ENCODE measurements around the gene CYP2D6. TPM values are rescaled to one million over a fixed set of nuclear protein-coding genes. Genes with fewer than 3 reads are reported as not detected.
"Not testable (repeated sequence)": the region's sequence is repeated elsewhere in the genome, so short reads cannot be mapped to it uniquely, and the experiment has no call there.

The CYP2D6 gene
- 1 to 10 TPM; 2.8 to 3.1 TPM for total RNA-seq

DNA sequence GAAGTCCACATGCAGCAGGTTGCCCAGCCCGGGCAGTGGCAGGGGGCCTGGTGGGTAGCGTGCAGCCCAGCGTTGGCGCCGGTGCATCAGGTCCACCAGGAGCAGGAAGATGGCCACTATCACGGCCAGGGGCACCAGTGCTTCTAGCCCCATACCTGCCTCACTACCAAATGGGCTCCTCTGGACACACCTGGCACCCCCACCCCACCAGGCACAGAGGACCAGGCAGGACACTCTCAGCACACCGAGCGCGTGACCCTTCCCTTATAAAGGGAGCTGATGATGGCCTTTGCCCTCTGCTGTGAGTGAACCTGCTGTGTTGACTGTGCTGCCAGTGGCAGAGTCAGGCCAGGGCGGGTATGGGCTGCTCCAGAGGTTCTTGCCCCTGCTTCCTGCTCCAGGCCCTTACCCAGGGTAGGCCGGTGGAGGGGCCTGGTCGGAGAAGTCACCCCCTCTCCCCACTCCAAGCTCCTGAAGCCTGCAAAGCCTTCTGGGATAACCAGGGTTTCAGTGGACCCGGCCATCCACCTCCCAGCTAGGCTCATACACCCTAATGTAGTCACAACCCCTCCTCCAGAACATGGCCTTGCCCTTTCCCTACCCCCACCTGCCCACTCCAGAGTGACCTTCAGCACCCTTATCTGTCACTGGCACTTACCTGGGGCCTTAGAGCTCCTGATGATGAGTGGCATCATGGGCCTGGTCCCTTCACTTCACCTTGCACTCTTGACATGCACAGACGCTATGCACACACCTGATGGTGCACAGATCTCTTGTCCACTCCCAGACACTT lies at the start of gene CYP2D6:
CYP2D6 (minus strand) TSS at position 172 of the 793 bp plus-strand sequence; CDS start at position 153, 19 bp downstream.
- H3K4me3 Mint-ChIP-seq; CTCF ChIA-PET; H3K4me1 Mint-ChIP-seq; H3K9me3 Mint-ChIP-seq (ENCODE audit: low read depth); H3K27ac Mint-ChIP-seq; H3K36me3 Mint-ChIP-seq (ENCODE audit: low read depth); intact Hi-C loops (cut with DNase I, micrococcal nuclease); DNase-seq; H3K27me3 Mint-ChIP-seq; ATAC-seq: not testable (repeated sequence)
- POLR2A ChIA-PET, result interaction anchor here (0.7 kb wide), 1 partner anchor 90 kb away, joined by 15 read pairs; no protein-coding TSS in a partner anchor

DNA sequence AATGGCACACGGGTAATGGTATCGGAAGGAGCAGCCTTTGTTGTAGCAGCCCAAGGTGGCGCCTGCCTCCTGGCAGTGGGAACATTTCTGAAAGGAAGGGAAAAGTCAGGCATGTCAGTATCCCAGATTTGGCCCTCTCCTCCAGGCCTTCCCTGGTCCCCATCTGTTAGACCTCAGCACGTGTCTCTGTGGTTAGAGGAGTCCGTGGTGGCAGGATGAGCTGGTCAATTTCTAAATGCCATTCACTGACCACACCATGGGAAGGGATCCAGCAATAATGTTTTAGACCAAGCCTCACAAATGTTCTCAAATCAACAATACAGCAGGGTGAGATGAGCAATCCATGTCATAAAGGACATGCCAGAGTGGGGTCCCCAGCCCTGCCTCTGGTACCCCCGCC lies 49.0 kb upstream of the CYP2D6 start:
- peaks cover 2% of the 10 kb centered on the region for H3K9me3 Mint-ChIP-seq (ENCODE audit: low read depth)
- H3K4me3 Mint-ChIP-seq, result no peak overlapping the region
- intact Hi-C loops (cut with DNase I, micrococcal nuclease), result loop anchor here (1.0 to 5.0 kb wide), 5 partner anchors 38 to 263 kb away; partner anchors contain the start of gene NDUFA6 (in 1 of the 2)
- ATAC-seq, result no peak
- peaks cover 87% of the 10 kb centered on the region for H3K4me1 Mint-ChIP-seq
- no peak for DNase-seq
- no peaks in the 10 kb centered on the region for H3K27me3 Mint-ChIP-seq
- CTCF ChIA-PET, result interaction anchor here (0.6 kb wide), 1 partner anchor 491 kb away, joined by 5 read pairs; the partner anchor contains the start of gene SNU13
- H3K36me3 Mint-ChIP-seq (ENCODE audit: low read depth), result peaks cover 31% of the 10 kb centered on the region
- POLR2A ChIA-PET, result no interaction called here
- peak overlapping the region; percentile 80 for H3K27ac Mint-ChIP-seq

DNA sequence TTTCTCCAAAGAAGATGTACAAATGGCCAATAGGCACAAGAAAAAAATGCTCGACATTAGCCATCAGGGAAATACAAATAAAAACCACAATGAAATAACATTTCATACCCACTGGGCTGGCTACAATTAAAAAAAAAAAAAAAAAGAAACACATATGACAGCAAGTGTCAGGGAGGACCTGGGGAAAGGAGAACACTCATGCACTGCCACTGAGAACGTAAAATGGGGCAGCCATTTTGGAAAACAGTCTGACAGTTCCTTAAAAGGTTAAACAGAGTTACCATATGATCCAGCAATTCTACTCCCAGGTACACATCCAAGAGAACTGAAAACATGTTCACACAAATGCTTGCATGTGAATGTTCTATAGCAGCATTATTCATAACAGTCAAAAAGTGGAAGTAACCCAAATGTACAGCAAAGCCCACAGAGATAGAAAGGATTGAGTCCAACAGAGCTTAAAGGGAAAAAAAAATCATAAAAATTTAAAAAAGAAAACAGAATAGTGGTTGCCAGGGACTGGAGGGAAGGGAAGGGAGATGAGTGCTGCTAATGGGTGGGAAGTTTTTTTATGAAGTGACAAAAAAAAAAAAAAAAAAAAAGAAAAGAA lies 48.4 kb upstream of the CYP2D6 start:
- ATAC-seq (no peak), DNase-seq (no peak)
- Mint-ChIP-seq H3K4me3 (no peak overlapping the region), H3K4me1 (peaks cover 86% of the 10 kb centered on the region), H3K9me3 (ENCODE audit: low read depth) (peaks cover 2% of the 10 kb centered on the region), H3K36me3 (ENCODE audit: low read depth) (peaks cover 31% of the 10 kb centered on the region), H3K27me3 (no peaks in the 10 kb centered on the region), H3K27ac (peak overlapping the region; percentile 80)
- intact Hi-C loops (cut with DNase I, micrococcal nuclease), result no loop called here
- ChIA-PET CTCF (interaction anchor here (0.6 kb wide), 1 partner anchor 491 kb away, joined by 5 read pairs; the partner anchor contains the start of gene SNU13), POLR2A (interaction anchor here (0.8 kb wide), 1 partner anchor 89 kb away, joined by 3 read pairs; the partner anchor contains the start of gene NDUFA6)

DNA sequence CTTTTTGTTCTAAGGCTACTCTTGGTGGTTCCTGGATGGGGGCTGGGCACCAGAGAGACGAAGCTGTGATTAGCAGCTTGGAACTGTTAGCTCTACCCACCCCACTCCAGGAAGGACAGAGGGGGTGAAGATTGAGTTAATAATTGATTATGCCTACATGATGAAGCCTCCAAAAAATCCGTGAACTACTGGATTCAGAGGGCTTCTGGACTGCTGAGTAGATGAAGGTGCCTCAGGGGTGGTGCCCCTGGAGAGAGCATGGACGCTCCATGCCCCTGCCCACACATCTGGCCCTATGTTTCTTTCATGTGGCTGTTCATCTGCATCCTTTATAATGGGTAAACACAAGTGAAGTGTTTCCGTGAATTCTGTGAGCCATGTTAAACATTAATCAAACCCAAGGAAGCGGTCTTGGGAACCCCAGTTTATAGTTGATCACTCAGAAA lies 47.3 kb upstream of the CYP2D6 start:
- H3K36me3 Mint-ChIP-seq (ENCODE audit: low read depth), result peaks cover 31% of the 10 kb centered on the region
- H3K4me1 Mint-ChIP-seq, result peaks cover 84% of the 10 kb centered on the region
- peak overlapping the region; percentile 16 for H3K4me3 Mint-ChIP-seq
- ATAC-seq (no peak), DNase-seq (no peak)
- H3K27ac Mint-ChIP-seq, result peak overlapping the region; percentile 88
- POLR2A ChIA-PET, result interaction anchor here (0.6 kb wide), 1 partner anchor 217 kb away, joined by 3 read pairs; no protein-coding TSS in a partner anchor
- no peaks in the 10 kb centered on the region for H3K27me3 Mint-ChIP-seq
- peaks cover 2% of the 10 kb centered on the region for H3K9me3 Mint-ChIP-seq (ENCODE audit: low read depth)
- intact Hi-C loops (cut with DNase I, micrococcal nuclease), result no loop called here
- CTCF ChIA-PET, result interaction anchor here (0.7 to 1.0 kb wide), 3 partner anchors 9 to 292 kb away, joined by 3 read pairs; no protein-coding TSS in a partner anchor

DNA sequence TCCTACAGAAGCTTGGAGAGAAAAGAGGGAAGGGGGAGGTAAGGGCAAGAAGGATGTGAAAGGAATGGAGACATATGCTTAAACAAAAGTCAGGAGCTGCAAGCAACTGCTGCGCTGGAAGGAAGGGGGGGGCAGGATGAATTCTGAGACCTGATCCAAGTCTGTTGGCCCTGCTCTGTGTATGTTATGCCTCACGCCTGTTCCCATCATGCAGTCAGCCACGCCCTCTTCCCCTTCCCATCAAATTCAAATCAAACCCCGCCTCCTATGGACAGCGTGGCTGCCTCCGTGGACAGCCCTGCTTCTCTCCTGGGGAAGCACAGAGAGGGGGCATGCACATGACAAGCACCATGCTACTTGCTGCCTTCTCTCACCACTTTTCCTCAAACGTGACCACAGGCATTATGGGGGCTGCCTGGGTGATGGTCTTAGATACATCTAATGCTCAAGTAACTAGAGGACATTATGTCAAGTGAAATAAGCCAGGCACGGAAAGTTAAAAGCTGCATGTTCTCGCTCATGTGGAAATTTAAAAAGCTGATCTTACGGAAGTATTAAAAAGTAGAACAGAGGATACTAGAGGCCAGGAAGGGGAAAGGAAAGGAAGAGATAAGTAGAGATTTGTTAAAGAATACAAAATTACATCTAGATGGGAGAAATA lies 45.8 kb upstream of the CYP2D6 start:
- peaks cover 80% of the 10 kb centered on the region for H3K4me1 Mint-ChIP-seq
- CTCF ChIA-PET, result interaction anchor here (1.0 kb wide), 1 partner anchor 12 kb away, joined by 4 read pairs; no protein-coding TSS in a partner anchor

DNA sequence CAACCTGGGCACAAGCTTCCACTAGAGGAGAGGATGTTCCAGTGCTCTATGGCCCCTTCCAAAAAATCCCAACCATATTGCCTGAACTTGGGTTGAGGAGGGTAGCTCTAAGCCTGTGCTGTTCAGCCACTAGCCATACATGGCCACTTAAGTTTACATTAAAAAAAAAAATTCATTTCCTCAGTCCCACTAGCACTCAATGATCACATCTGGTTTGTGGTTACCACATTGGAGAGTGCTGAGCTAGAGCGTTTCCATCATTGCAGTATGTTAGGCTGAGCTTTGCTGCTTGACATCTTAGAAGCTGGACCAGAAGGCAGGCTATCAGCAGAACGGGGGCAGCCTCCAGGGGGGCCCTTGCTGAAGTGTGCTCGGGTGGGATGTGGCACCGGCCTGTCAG lies 43.5 kb upstream of the CYP2D6 start:
- Mint-ChIP-seq H3K4me1 (peaks cover 58% of the 10 kb centered on the region), H3K27ac (no peak overlapping the region), H3K27me3 (no peaks in the 10 kb centered on the region), H3K36me3 (ENCODE audit: low read depth) (peaks cover 29% of the 10 kb centered on the region), H3K4me3 (no peak overlapping the region), H3K9me3 (ENCODE audit: low read depth) (peaks cover 2% of the 10 kb centered on the region)
- ATAC-seq (peak; percentile 51), DNase-seq (no peak)
- ChIA-PET POLR2A (no interaction called here), CTCF (interaction anchor here (1.4 kb wide), 1 partner anchor 43 kb away, joined by 4 read pairs; no protein-coding TSS in a partner anchor)
- intact Hi-C loops (cut with DNase I, micrococcal nuclease), result no loop called here

More for the DNA sequence above, 45.8 kb upstream of the CYP2D6 start:
- intact Hi-C loops (cut with DNase I, micrococcal nuclease), result no loop called here
- Mint-ChIP-seq H3K27me3 (no peaks in the 10 kb centered on the region), H3K36me3 (ENCODE audit: low read depth) (peaks cover 31% of the 10 kb centered on the region), H3K27ac (peak overlapping the region; percentile 88), H3K4me3 (no peak overlapping the region), H3K9me3 (ENCODE audit: low read depth) (peaks cover 2% of the 10 kb centered on the region)
- POLR2A ChIA-PET, result no interaction called here
- DNase-seq, result no peak
- no peak for ATAC-seq

DNA sequence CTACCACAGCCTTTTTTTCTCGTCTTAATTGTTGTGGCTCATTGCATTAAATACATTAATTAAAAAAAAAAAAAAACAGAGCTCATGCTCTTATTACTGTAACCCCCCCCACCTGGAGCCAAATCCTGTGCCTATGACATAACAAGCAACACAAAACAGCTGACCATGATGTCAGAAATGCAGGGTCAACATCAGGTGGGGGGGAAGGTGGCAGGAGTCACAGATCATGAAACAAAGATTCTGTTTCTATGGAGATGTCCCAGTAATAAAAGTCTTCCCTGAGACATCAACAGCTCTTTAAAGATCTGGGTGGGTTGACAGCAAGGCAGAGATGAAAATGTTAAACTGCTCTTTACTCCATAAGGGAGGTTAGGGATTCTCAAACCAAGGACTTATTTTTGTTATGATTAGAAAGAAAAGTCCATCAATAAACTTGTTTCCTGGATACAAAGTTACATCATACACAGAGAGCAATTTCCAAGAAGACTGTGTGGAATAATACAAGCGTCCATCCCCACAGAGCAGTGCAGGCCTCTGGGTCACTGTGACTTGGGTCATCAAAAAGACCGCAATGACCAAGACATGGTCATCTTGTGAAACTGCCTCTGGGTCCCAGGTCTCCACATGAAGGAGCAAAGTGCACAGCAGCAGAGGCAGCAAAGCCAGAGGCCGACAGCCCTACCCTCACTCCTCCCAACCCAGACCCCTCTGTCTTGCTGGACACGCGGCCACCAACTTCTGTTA lies 42.7 kb upstream of the CYP2D6 start:
- ChIA-PET POLR2A (no interaction called here), CTCF (interaction anchor here (0.8 to 1.8 kb wide), 3 partner anchors 44 to 271 kb away, joined by 4 to 8 read pairs (median 4); no protein-coding TSS in a partner anchor)
- ATAC-seq (no peak), DNase-seq (no peak)
- H3K27me3 Mint-ChIP-seq, result no peaks in the 10 kb centered on the region
- peaks cover 2% of the 10 kb centered on the region for H3K9me3 Mint-ChIP-seq (ENCODE audit: low read depth)
- intact Hi-C loops (cut with DNase I, micrococcal nuclease), result no loop called here
- no peak overlapping the region for H3K4me3 Mint-ChIP-seq
- peaks cover 24% of the 10 kb centered on the region for H3K36me3 Mint-ChIP-seq (ENCODE audit: low read depth)
- peak overlapping the region; percentile 24 for H3K27ac Mint-ChIP-seq
- H3K4me1 Mint-ChIP-seq, result peaks cover 51% of the 10 kb centered on the region

DNA sequence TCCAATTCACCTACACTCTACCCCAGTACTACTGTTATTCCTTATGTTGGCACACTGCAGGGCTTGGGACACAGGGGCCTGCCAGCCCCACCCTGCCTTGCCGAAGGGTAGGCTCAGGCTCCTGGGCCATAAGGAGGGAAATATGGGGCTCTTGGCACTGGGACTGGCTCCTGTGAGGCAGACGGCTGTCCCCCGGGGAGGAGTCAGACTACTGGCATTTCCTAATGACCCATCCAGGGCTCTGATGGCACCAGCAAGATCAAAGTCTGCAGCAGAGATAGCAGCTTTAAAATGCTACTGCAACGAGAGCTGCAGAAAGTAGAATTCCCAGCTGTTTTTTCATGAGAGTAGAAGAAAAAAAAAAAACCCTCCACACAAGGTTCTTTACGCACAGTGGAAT lies 42.2 kb upstream of the CYP2D6 start:
- no peaks in the 10 kb centered on the region for H3K27me3 Mint-ChIP-seq
- H3K9me3 Mint-ChIP-seq (ENCODE audit: low read depth), result peaks cover 2% of the 10 kb centered on the region
- intact Hi-C loops (cut with DNase I, micrococcal nuclease), result no loop called here
- DNase-seq (no peak), ATAC-seq (no peak)
- ChIA-PET POLR2A (no interaction called here), CTCF (interaction anchor here (0.8 to 1.8 kb wide), 2 partner anchors 49 to 272 kb away, joined by 4 to 8 read pairs; no protein-coding TSS in a partner anchor)
- no peak overlapping the region for H3K27ac Mint-ChIP-seq
- H3K4me3 Mint-ChIP-seq, result no peak overlapping the region
- peaks cover 45% of the 10 kb centered on the region for H3K4me1 Mint-ChIP-seq
- H3K36me3 Mint-ChIP-seq (ENCODE audit: low read depth), result peaks cover 18% of the 10 kb centered on the region

DNA sequence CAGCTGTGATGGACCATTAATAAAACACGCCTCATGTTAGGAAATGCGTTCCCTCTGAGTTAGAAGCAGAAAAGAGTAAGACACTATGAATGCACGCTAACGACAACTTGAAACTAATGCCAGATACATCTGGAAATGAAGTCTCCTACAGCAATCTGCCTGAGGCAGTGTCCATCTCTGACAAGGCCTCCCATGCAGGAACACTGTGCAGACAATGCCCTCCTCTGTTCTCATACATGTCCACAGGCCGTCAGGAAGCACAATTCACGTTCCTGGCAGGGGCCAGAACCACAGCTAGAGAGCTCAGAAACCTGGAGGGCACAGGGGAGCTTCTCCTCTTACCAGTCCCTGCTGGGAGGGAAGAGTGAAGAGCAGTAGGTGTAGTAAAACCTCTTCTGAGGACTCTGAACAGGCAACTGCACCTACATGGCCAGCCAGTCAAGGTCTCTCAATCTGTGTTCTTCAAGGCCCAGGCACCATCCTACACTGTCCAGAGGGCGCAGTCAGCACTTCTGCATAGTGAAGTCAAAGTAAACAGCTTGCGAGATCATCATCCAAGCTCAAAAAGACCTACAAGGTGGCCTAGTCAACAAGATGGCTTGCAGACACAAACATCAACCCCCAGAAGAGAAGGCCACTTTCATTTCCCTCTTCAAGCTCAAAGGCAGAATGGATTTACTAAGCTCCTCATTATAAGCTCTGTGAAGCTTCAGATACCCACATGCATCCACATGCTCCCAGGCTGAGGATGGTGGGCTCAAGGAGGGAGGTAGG lies 41.5 kb upstream of the CYP2D6 start:
- intact Hi-C loops (cut with DNase I, micrococcal nuclease), result no loop called here
- ChIA-PET POLR2A (interaction anchor here (0.5 kb wide), 1 partner anchor 466 kb away, joined by 3 read pairs; no protein-coding TSS in a partner anchor), CTCF (interaction anchor here (0.6 to 1.8 kb wide), 2 partner anchors 266 to 272 kb away, joined by 3 to 8 read pairs; no protein-coding TSS in a partner anchor)
- DNase-seq, result no peak
- no peak for ATAC-seq
- H3K27ac Mint-ChIP-seq, result no peak overlapping the region
- peaks cover 39% of the 10 kb centered on the region for H3K4me1 Mint-ChIP-seq
- peaks cover 13% of the 10 kb centered on the region for H3K36me3 Mint-ChIP-seq (ENCODE audit: low read depth)
- H3K27me3 Mint-ChIP-seq, result no peaks in the 10 kb centered on the region
- no peak overlapping the region for H3K4me3 Mint-ChIP-seq
- peaks cover 2% of the 10 kb centered on the region for H3K9me3 Mint-ChIP-seq (ENCODE audit: low read depth)

DNA sequence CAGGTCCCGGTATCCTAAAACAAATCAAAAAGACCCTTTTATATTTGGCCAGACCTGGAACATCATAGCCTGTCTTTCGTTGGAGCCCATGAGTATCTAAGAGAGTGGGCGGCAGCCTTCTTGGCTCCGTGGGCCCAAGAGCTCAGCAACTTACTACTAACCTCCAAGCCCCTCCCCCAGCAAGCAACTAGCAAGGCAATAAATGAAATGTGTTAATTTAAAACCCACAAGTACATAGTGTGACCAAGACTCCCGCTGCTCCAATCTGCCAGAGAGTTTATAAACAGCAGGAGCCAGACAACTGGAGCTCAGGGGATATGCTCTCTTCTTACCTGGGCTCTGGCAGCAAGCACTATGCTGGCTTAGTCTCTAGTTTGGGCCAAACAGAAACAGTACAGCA lies 40.8 kb upstream of the CYP2D6 start:
- intact Hi-C loops (cut with DNase I, micrococcal nuclease), result no loop called here
- ATAC-seq (no peak), DNase-seq (no peak)
- Mint-ChIP-seq H3K4me1 (peaks cover 32% of the 10 kb centered on the region), H3K27me3 (no peaks in the 10 kb centered on the region), H3K9me3 (ENCODE audit: low read depth) (peaks cover 2% of the 10 kb centered on the region), H3K4me3 (no peak overlapping the region), H3K27ac (no peak overlapping the region), H3K36me3 (ENCODE audit: low read depth) (peaks cover 13% of the 10 kb centered on the region)
- CTCF ChIA-PET, result no interaction called here
- POLR2A ChIA-PET, result interaction anchor here (0.5 kb wide), 1 partner anchor 467 kb away, joined by 3 read pairs; no protein-coding TSS in a partner anchor

Data from activated CD4-positive, alpha-beta T cell treated with anti-CD3 and anti-CD28 coated beads for 36 hours (primary cell).